Thoracic aorta (tissue), 2 donors: ENCODE data around the gene DLGAP1. TPM values are rescaled to one million over a fixed set of nuclear protein-coding genes. Genes with fewer than 3 reads are reported as not detected.

Experiments used
- ATAC-seq: fragments of 150-250 bp; one replicate; pipeline ENCODE4 v1.8.0; 2017; ENCODE audit warnings: low read depth; ENCODE audit not compliant: insufficient number of reproducible peaks, low FRiP score
- DNase-seq: peaks from one replicate; pipeline ENCODE4 v3.0.0-alpha.2; 2020; ENCODE audit warnings: low spot score
- H3K27ac ChIP-seq, 2 donors: fragments of 200-600 bp; sonication (generic); 1 replicate in 1 of 2; 2 replicates in 1 of 2; pipeline ENCODE4 v1.5.1; 2016; ENCODE audit warnings: mild to moderate bottlenecking in 2 of 2, moderate library complexity in 2 of 2
- H3K27me3 ChIP-seq: fragments of 200-600 bp; sonication (generic); replicated peaks from 2 replicates; pipeline ENCODE4 v1.6.0; 2016; ENCODE audit warnings: mild to moderate bottlenecking; ENCODE audit not compliant: insufficient read depth
- H3K36me3 ChIP-seq: fragments of 200-600 bp; sonication (generic); one replicate; pipeline ENCODE4 v1.5.1; 2016
- H3K4me1 ChIP-seq, 2 donors: fragments of 200-600 bp; sonication (generic); 1 replicate in 1 of 2; 2 replicates in 1 of 2; pipeline versions ENCODE4 v1.5.1 to v1.6.0; 2016; ENCODE audit warnings: low read depth in 2 of 2, mild to moderate bottlenecking in 1 of 2; ENCODE audit not compliant: control insufficient read depth in 1 of 2
- H3K4me3 ChIP-seq: fragments of 200-600 bp; sonication (generic); 2 replicates; pipeline ENCODE4 v1.5.1; 2016; ENCODE audit warnings: mild to moderate bottlenecking
- H3K9me3 ChIP-seq: fragments of 200-600 bp; sonication (generic); 2 replicates; pipeline ENCODE4 v1.5.1; 2016
- total RNA-seq, 2 donors: library from RNA; depleted of rRNA; stranded (reverse); fragments of >200 nt; gene quantifications; one replicate each; pipeline versions ENCODE4 v1.1.0 to v1.2.3, GENCODE V29; 2016
- TF ChIP-seq, protein P1 (sequence below): fragments of 200-600 bp; sonication (generic); IDR thresholded peaks from one replicate; pipeline ENCODE4 v1.5.1; 2019; ENCODE audit warnings: antibody characterized with exemption

The DLGAP1 gene
- total RNA-seq, 2 donors from 2014 or later = 7.3 to 19.0 TPM

DNA sequence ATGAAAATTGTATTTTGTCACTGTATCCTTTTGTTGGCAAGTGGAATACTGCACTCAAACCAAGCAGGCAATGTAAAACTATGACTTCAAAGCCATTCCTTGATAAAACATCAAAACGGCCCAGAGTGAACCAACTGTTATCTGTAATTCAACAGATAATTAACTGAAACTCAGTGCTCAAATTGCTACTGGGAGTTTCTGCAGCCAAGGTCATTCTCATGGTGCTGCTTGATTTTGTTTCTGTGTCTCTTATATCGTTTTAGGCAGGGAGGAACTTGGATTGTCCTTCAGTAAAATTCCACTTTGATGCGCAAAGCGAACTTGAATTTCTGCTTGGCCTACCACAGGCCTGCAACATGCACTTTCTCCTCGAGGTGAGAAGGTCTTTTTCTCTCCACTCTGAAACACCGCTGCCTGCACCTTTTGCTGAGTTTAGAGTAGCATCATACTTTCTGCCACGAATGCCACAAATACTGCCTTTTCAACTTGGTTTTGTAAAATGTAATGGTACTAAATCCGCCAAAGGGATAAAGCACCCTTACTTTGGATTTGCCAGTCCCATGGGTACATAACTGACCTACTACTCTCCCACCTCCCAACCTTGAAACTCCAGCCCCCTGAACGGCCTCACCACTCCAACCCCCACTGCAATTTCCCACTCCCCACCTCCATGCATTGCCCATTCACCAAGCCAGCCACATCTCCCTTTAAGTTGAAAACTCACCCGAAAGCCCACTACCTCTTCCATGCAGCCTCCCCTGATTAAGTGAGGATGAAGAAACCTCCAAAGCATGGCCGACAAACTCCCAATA is 800.5 kb downstream of the DLGAP1 start:
- H3K4me1 ChIP-seq = peaks cover 11 to 28% of the 10 kb centered on the region in 2 donors
- DNase-seq (no peak), ATAC-seq (no peak)
- H3K9me3 ChIP-seq = no peaks in the 10 kb centered on the region
- no peak overlapping the region for H3K27ac ChIP-seq
- TF ChIP-seq, protein P1, sequence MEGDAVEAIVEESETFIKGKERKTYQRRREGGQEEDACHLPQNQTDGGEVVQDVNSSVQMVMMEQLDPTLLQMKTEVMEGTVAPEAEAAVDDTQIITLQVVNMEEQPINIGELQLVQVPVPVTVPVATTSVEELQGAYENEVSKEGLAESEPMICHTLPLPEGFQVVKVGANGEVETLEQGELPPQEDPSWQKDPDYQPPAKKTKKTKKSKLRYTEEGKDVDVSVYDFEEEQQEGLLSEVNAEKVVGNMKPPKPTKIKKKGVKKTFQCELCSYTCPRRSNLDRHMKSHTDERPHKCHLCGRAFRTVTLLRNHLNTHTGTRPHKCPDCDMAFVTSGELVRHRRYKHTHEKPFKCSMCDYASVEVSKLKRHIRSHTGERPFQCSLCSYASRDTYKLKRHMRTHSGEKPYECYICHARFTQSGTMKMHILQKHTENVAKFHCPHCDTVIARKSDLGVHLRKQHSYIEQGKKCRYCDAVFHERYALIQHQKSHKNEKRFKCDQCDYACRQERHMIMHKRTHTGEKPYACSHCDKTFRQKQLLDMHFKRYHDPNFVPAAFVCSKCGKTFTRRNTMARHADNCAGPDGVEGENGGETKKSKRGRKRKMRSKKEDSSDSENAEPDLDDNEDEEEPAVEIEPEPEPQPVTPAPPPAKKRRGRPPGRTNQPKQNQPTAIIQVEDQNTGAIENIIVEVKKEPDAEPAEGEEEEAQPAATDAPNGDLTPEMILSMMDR = no peak
- no peaks in the 10 kb centered on the region for H3K36me3 ChIP-seq
- H3K27me3 ChIP-seq = no peaks in the 10 kb centered on the region
- no peak overlapping the region for H3K4me3 ChIP-seq

DNA sequence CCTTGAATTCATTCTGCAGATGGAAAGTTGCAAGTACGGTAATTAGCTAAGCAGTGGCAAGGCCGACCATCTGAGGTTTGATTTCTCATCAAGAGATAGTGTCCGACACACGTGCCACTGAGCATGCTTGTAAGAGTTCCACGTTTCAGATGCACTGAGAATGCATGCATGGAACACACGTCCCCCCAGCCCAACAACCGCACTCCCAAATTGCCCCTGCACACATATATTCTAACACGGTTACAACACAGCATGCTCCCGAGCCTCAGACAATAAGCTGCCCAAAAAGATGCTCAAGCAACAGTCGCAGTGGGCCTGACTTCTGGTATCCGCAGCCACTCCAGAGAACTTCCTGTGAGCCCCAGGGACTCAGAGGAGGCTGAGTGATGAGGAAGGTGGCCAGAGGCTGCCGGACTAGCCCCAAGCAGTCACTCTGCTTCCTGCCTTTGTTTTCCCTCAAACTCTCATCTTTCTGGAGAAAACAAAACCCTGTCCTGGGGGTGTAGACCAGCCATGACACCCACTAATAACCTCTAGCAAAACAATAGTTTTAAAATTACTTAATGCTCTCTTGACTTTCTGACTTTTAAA is 801.2 kb downstream of the DLGAP1 start:
- TF ChIP-seq, protein P1 = no peak
- ATAC-seq (no peak), DNase-seq (no peak)
- no peaks in the 10 kb centered on the region for H3K27me3 ChIP-seq
- no peaks in the 10 kb centered on the region for H3K9me3 ChIP-seq
- H3K4me1 ChIP-seq = peaks cover 15 to 31% of the 10 kb centered on the region in 2 donors
- no peak overlapping the region for H3K4me3 ChIP-seq
- H3K36me3 ChIP-seq = no peaks in the 10 kb centered on the region
- no peak overlapping the region for H3K27ac ChIP-seq

DNA sequence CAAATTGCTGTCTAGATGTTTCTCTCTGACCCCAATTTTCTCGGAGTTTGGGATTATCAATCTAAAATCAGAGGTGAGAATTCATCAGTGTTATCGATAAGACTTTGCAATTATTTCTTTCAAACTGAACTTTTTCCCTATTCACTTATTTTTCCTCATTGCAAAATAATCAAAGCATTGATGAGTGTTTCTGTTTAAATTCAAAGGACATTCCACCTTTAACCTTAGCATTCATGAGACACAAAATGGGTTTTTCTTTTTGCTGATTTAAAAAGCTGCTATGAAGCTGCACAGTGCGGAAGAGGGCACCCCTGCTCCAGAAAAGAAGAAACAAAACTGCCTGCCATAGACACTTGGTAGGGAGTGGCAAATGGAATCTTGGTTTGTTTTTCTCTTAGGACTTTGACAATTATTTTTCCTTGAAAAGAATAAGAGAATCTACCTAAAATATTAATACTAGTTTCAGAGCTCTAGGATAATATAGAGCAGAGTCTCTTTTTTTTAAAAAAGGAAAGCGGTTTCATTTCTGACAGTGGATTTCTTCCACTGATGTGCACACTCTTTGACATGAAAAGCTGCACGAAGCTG is 801.8 kb downstream of the DLGAP1 start:
- ATAC-seq = no peak
- H3K27ac ChIP-seq = peak overlapping the region; percentile 48 to 57

DNA sequence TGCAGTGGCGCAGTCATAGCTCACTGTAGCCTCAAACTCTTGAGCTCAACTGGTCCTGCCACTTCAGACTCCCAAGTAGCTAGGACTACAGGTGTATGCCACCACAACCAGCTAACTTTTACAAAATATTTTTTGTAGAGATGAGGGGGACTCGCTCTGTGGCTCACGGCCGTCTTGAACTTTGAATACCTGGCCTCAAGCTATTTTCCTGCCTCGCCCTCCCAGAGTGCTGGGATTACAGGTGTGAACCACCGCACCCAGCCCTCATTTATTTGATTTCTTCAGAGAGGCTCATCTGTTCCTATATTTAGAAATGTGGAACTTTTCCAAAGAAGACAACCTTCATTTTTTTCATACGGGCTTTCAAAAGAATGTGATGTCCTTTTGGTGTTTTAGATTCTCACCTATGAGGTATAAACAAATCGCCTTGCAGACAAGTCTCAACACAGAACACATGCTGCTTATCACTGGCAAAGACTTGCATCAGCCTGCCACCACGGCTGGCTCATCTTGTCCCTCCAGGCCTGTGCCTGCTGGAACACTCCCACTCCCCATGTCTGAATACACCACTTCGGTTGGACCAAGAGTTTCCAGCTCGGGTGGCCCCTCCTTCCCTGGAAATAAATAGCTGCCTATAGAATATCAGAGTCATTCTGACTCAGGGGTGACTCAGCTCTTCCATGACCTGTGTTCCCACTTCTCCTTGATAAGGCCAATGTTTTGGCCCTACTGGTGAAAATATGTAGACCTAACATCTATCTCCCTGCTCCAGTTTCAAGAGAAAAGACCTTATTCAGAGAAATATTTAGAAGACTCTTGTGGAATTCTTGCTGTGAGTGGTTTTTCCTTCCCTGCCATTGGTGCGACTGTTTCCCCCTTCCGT is 802.5 kb downstream of the DLGAP1 start:
- H3K4me3 ChIP-seq = no peak overlapping the region
- ATAC-seq (peak; percentile 56), DNase-seq (peak; percentile 32)
- no peaks in the 10 kb centered on the region for H3K36me3 ChIP-seq
- no peaks in the 10 kb centered on the region for H3K9me3 ChIP-seq
- H3K27me3 ChIP-seq = no peaks in the 10 kb centered on the region
- peak overlapping the region; percentile 48 to 57 for H3K27ac ChIP-seq
- TF ChIP-seq, protein P1 = no peak
- peaks cover 15 to 31% of the 10 kb centered on the region in 2 donors for H3K4me1 ChIP-seq

More for the DNA sequence above, 801.8 kb downstream of the DLGAP1 start:
- Histone ChIP-seq H3K4me1 (peaks cover 15 to 31% of the 10 kb centered on the region in 2 donors), H3K9me3 (no peaks in the 10 kb centered on the region), H3K4me3 (no peak overlapping the region), H3K27me3 (no peaks in the 10 kb centered on the region), H3K36me3 (no peaks in the 10 kb centered on the region)
- TF ChIP-seq, protein P1 = no peak
- DNase-seq = no peak
